ENCODE results near the gene DYRK3.

DNA sequence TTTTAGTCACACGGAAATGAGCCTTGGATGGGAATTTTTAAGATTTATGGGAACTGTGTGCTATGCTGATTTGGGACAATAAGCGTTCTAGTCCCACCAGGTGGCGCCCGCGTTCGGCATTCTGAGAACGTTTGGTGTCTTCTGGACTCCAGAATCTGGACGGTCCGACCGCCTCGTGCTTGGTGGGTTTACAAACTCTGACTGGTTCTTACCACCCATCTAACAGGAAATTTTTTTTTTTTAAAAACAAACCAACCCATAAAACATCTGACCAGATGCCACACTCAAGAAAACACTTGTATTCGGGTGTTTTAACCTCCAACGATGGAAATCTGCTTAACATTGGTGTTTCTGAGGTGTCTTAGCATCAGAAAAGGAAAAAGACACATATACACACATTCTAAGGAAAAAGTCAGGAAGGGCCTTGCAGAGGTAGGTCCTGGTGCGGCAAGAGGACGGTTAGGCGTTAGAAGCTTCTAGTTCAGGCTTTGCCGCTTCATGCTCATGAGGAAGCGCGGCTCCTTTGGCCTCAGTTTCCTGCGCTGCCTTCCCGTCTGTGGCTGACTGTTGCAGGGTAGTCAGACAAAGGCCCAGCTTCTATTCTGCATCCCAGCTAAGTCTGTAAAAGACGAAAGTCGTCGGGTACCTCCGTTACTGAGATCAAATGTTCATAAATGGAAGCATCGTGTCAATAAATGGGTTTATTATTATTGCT is 814 bp upstream of the DYRK3 start:
- TF ChIP-seq POLR2A (IDR thresholded peaks at IDR 0.05), result no peak
- peak; percentile 58 to 85 (median 82) for TF ChIP-seq CTCF (IDR thresholded peaks at IDR 0.05)
